Measurements from ENCODE around the gene TRANK1.
"Not testable (repeated sequence)": the region's sequence is repeated elsewhere in the genome, so short reads cannot be mapped to it uniquely, and the experiment has no call there.

The TRANK1 gene

DNA sequence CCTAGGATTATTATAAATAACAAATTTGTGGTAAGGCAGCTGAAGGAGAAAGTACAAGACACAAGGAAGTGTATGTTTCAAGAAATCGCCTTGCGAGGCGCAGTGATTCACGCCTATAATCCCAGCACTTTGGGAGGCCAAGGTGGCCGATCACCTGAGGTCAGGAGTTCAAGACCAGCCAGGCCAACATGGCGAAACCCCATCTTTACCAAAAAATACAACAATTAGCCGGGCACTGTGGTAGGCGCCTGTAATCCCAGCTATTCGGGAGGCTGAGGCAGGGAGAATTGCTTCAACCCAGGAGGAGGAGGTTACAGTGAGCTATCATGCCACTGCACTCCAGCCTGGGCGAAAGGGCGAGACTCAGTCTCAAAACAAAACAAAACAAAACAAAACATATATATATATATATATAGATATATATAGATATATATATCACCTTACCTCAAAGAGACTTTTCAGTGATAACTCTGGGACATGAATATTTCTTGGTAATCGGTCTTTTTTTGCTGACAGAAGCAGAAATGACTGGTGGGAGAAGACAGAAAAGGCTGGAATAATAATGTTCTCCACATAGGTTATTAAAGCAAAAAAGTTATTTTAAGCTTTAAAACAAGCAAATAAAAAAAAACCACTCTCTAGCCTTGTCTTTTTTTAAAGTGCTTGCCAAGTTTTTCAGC is 52.3 kb downstream of the TRANK1 start:
- DNase-seq (ENCODE audit: low read depth): no peak

DNA sequence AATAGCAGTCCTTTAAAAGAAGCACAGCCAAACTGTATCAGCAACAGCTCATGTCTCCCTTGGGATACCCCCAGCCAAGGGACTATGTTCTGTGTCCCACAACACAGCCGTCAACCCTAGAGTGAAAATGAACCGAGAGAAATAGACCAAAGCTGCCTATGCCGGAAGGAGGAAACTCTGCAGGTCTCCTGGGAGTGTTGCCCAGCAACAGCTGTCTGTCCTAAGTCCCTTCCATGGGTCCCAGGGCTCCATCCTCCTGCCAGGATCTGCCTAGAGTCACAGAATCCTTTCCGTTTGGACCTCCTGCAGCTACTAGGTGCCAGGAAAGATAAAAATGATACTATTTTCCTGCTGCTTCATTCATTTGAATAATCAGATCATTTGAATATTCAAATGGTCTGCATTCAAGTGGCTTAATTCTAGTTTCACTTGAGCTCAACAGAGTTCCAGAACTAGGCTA is 53.1 kb downstream of the TRANK1 start:
- no peak for DNase-seq (ENCODE audit: low read depth)

DNA sequence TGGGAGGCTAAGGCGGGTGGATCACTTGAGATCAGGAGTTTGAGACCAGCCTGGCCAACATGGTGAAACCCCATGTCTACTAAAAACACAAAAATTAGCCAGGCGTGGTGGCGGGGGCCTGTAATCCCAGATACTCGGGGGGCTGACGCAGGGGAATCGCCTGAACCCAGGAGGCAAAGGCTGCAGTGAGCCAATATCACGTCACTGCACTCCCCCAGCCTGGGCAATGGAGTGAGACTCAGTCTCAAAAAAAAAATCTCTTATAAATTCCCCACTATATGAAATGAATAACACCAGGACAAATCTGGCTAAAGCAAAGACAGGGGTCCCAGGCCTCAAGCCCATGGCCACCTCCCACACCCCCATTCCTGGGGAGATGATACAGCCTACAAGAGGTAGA is 53.8 kb downstream of the TRANK1 start:
- DNase-seq (ENCODE audit: low read depth): not testable (repeated sequence)

DNA sequence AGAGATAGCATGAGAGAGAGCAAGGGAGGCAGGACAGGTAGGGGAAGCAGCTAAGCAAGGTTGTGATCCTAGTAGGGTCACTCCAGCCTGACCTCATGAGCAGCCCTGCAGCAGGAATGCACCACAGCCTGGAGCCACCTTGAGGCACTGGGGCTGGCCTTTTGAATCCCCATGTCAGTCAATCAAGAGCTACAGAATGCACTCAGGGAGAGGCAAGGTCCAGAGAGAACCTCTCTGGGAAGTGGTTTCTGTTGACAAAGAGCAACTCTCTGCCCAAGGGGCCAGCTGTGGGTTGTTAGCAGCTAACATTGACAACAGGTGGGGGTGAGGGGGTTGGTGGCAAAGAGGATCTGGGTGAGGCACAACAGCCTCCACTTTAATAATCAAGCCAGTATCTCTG is 54.6 kb downstream of the TRANK1 start:
- no peak for DNase-seq (ENCODE audit: low read depth)

DNA sequence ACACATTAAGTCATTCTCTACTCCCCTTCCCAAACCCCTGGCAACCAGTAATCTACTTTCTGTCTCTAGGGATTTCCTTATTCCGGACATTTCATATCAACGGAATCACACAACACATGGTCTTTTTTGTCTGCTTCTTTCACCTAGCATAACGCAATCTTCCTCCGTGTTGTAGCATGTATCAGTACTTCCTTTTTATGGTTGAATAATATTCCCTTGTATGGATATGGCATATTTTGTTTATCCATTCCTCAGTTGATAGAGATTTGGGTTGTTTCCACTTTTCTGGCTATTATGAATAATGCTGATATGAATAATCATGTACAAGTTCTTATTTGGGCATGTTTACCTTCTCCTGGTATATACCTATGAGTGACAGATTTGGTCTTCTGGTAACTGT is 63.1 kb downstream of the TRANK1 start:
- no peak for DNase-seq (ENCODE audit: low read depth)

DNA sequence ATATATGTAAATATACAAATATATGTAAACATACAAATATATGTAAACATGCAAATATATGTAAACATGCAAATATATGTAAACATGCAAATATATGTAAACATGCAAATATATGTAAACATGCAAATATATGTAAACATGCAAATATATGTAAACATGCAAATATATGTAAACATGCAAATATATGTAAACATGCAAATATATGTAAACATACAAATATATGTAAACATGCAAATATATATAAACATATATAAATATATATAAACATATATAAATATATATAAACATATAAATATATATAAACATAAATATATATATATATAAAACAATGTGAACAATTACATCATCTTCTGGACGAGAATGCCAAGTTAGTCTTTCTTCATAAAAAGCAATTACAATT is 65.0 kb downstream of the TRANK1 start:
- DNase-seq (ENCODE audit: low read depth): not testable (repeated sequence)

DNA sequence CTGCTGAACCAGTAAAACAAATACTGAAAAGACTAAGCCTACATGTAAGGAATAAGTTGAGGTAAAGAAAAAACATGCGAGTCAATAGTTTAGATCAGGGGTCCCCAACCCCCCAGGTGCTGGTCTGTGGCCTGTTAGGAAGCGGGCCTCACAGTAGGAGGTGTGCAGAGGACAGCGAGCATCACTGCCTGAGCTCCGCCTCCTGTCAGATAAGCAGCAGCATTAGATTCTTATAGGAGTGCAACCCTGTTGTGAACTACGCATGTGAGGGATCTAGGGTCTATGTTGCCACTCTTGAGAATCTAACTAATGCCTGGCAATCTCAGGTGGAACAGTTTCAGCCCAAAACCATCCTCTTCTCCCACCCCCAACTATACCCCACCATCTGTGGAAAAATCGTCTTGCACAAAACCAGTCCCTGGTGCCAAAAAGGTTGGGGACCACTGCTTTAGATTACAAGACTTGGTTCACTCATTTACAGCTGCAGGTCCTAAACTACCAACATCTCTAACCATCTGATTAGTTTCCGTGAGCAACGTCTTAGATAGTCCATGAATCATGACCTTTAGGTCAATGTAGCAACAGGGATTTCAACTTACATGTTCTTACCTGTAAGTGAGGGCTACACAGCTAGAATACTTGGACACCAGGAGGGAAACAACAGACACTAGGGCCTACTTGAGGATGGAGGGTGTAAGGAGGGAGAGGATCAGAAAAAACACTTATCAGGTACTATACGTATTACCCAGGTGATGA is 66.7 kb downstream of the TRANK1 start:
- DNase-seq (ENCODE audit: low read depth): no peak

DNA sequence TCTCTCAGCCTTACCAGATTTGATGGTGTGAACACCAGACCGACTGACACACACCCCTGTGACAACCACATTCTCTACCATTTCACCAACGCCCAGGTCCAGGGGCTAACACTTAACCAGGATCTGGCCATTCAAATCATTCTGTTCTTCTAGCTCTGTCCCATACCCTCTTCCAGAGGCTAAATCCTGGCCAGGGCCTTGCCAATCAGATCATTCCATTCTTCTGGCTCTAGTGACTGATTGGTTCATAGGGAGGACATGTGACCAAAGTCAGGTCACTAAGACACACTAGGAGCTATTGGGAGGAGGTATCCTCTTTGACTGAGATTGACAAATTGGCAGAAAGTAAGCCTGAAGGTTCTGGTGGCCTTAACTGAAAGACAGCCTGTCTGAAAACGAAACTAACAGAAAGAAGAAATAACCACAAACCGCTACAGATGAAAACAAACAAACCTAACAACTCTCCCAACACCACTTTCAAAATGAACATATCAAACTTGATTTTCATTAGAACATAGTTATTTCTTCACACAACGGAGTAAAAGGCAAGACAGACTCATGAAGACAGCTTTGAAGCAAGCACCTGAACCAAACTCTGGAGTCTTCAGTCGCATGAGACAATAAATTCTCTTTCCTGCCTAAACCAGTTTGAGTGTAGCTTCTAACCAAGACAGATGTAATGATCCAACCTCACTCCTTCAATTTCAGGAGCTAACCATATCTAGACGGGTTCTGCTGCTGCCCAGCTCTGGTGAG is 68.5 kb downstream of the TRANK1 start:
- no peak for DNase-seq (ENCODE audit: low read depth)

DNA sequence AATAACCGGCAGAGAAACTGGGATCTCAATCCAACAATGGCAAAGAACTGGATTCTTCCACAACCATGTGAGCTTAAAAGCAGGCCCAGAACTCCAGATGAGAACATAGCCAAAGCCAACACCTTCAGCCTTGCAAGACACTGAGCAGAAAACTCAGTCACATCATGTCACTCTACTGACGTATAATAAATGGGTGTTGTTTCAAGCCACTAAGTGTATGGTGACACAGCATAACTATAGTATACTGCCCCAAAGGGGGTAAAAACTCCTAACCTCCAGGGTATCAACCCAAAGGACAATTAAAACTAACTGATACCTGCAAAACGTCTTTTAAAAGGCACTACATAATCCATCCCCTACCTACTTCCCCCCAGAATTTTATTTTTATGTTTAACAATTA is 69.5 kb downstream of the TRANK1 start:
- DNase-seq (ENCODE audit: low read depth): no peak

DNA sequence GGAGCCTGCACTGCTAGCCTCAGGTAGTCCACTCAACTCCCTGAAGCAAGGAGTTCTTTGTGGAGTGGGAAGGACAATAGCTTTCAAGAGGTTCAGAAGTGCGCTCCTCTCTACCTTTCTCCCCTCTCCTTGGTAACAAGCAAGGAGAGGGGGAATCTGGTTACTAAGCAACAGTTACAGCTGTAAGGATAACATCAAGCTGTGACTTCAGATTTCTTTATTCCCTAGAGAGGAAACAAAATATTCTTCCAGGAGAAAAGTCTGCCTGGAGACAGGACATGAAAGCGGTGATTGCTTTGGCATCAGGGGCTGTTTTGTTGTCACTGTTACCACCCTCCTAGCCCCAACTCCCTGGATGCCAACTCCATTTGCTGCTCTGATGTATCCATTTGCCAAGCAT is 70.4 kb downstream of the TRANK1 start:
- DNase-seq (ENCODE audit: low read depth): no peak

DNA sequence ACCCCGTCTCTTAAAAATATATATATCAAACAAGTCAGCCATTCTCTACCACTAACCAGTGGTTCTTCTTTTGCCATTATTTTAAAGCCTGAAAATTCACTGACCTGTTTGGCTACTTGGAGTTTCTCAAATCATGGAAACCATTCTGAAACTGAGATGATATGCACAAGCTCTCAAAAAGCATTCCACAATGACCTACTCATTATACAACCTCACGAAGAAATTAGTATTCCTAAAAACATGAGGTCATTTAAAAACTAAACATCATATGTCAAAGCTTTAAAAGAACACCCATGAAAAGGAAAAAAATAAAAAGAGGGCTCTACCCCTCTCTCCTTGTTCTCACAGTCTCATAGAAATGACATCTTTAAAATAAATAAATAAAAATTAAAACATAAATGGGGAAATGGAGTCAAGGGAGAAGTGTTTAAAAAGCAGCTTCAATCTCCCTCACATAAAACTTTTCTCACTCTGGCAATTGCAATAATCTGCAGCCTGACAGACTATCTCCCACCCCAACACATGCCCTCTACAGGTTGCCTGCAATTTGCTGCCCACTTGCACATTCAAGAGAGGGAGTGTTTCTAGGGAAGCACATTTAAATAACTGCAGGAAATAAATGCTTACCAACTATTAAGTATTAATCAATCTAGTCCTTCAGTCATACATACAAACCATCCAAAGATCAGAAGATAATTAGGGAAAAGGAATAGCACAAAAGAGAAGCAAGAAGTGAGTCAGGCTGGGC is 73.3 kb downstream of the TRANK1 start:
- no peak for DNase-seq (ENCODE audit: low read depth)

DNA sequence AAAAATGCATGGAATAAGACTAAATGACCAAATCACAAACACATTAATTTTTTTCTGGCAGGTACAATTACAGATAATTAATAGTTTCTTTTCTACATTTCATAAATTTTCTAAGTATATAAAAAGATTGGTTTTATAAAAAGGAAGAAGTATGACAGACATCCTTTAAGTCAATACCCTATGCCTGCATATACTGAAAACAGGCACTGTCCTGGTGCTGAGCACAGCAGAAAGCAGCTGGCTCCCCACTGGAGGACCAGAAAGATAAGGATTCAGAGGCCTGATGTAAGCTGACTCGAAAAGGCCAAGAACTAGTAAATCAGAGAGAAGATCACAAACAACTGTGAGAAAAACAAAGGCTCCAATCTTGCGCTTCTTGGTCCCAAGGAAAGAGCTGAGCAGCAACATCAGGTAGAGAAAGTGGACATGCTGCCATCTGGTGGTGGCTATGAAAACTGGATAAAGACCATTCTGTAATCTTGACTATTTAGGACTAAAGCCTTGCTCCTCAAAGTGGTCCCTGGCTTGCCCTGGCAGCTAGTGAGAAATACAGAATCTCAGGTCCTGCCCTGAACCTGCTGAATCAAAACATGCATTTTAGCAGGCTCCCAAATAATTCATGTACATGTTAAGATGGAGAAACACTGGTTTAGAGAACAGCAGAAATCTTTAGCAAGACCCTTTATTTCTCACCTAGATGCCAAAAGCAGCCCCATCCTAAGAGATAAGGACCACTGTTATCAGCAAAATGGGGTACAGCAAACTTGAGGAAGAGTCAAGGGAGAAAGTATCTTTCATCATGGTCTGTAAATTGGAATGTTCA is 76.0 kb downstream of the TRANK1 start:
- DNase-seq (ENCODE audit: low read depth): peak; percentile 37

DNA sequence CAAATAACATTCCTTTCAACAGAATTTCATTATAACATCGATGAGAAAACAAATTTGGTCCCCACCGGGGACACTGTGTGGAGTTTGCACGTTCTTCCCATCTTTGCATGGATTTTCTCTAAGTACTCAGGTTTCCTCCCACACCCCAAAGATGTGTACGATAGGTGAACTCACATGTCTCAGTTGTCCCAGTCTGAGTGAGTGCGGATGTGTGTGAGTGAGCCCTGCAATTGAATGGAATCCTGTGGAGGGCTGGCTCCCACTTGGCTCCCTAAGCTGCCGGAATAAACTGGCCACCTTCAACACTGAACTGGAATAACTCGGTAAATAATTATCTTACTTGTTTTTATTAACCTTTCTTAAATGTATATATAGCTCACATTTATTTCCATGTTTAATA is 77.0 kb downstream of the TRANK1 start:
- no peak for DNase-seq (ENCODE audit: low read depth)

DNA sequence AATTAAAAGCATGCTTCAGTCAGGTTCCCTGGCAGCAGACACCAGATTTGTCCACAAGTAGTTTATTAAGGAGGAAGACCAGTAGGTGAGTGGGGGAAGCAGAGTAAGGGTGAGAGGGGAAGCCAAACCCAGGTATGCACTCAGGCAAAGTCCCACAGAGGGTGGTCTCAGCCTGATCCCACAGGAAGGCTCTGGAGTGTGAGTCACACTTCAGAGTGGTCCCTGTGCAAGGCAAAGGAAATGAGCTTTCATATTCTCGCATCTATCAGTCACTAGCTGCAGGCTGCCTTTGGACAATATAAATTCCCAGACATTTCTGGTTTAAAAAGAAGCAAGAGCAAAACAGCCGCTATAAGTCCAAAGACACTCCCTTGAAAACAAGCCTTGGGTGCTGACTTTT is 78.5 kb downstream of the TRANK1 start:
- DNase-seq (ENCODE audit: low read depth): no peak

DNA sequence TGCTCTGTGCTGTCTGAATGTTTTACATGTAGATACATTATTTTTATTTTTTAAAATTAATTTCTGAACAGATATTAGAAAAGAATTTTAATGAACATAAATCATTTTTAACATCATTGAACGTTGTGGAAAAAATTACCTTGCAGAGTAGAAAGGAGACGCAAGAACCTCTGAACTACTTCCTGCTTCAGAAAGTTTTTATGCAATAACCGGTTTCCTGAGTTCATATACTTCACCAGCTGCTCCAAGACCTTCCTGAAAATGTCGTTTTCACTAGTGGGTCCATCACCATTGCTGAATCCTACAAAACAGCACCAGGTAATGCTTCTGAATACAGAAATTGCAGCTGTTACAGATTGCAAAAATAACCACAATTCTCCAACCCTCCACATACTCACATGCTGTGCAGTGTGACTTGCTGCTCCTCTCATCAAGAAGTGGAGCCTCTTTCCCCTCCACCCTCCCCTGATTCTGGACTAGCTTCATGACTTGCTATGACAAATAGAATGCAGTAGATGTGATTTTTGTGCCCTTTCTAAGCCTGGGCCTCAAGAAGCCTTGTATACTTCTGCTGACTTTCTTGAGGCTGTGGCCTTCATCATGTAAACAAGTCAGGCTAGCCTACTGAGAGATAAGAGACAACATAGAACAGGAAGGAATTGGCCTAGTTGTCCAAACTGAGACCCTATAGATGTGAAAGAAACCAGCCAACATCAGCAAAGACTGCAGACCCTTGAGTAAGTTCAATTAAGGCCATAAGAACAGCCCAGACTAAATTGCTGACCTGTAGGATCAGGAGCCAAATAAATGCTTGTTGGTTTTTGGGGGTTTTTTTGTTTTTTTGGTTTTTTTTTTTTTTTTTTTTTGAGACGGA is 80.4 kb downstream of the TRANK1 start:
- no peak for DNase-seq (ENCODE audit: low read depth)

DNA sequence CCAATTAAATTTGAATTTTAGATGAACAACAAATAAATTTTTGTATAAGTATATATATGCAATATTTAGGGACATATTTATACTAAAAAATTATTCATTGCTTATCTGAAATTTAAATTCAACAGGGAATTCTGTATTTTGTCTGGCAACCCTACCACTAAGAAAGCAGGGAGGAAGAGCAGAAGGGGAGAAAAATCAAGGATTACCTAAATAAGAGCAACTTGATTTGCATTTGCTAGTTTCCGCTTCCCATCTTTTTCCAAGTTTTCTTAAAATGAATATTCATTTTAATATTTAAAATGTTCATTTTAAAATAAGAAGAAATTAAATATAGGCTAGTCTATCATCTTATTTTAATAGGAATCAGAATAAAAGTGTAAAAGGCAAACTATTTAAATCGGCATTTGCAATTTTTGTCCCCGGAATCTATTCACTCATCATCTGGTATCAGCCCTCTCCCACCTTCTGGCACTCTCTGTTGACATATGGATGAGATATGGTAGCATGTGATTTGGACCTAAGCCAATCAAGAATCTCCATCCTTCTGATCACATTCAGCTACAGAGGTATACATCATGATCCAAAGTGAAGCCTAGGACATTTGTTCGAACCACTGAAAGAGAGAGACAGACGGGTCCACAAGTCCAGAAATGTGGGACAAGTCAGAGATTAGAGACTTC is 82.6 kb downstream of the TRANK1 start:
- DNase-seq (ENCODE audit: low read depth): no peak

DNA sequence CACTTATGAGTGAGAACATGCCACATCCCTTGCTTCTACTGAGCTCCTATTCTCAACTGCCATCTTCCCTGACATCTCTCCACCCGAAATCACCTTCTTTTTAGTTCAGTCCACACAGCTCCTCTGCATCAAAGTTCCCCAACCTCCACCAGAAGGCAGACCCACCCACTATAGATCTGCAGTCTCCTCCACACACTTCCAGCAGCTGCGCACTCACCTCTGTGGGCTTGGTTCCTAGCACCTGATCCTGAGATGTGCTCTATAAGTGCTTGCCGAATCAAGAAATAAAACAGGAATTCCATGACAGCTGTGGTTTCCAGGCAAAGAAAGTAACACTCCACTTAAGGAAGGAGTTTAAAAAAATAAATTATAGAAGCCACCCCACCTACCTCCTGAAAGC is 85.4 kb downstream of the TRANK1 start:
- DNase-seq (ENCODE audit: low read depth): no peak

DNA sequence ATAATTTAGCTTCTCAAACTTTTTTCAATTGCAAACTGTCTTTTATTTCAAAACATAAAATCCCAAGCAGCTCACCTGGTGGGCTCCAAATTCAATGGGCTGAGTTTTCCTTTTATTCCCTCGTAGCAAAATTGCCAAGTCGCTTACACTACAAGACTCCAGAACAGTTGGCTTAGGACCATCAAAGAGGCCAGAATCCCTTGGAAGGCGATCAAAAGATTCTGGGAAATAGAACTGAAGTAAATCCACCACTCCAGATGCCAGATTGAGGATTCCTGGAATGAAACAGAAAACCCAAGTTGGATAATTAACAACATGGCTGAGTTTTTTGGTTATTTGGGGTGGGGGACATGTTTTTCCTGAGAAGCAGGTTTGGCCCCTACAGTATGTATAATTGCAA is 92.8 kb downstream of the TRANK1 start:
- no peak for DNase-seq (ENCODE audit: low read depth)

DNA sequence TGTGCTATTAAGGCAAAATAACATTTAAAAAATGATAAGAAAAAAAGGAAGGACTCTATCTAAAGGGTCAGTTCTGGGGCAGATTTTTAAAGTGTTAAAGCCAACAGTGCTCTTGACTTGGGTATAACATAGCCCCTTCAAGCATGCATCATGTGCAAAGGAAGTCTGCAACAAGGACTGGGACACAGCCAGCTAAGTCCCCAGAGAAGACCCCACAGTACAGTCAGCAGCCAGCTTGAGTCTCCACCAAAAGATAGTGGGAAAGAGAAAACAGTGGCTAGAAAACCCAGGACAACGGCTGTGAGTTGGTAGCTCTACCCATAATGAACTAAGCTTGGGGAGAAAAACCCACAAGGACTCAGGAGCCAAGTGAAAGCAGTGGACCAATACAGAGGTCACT is 94.1 kb downstream of the TRANK1 start:
- no peak for DNase-seq (ENCODE audit: low read depth)

DNA sequence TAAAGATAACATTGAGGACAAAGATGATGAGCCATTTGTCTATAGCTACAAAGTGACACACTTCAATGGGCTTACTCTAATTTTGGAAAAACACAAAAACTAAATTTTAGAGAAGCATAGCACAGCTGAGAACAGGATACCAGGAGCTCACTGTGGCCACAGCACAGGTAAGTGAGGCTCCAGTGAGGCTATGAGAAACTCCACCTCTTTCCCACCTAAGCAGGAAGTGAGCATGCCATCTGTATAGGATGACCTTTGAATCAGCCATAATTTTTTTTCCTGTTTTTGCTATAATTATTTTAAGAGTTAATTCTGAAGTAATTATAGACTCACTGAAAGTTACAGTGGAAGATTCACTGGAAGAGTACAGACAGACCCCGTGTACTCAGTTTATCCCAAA is 98.4 kb downstream of the TRANK1 start:
- no peak for DNase-seq (ENCODE audit: low read depth)
